Endodermal cell (in vitro differentiated cells): ENCODE measurements around the gene AKR1C8. TPM values are rescaled to one million over a fixed set of nuclear protein-coding genes. Genes with fewer than 3 reads are reported as not detected.

Source experiments
- DNase-seq: peaks from one replicate; pipeline ENCODE4 v3.0.0-alpha.2; 2017
- H3K27ac ChIP-seq: 2 replicates; pipeline ENCODE4 v1.5.1; 2013; ENCODE audit warnings: mild to moderate bottlenecking, low read depth, low read length, moderate library complexity
- H3K27me3 ChIP-seq: 2 replicates; pipeline ENCODE4 v1.6.1; 2013; ENCODE audit warnings: mild to moderate bottlenecking, low read length, moderate library complexity; ENCODE audit not compliant: insufficient read depth, control insufficient read depth, poor library complexity, severe bottlenecking
- H3K36me3 ChIP-seq: 2 replicates; pipeline ENCODE4 v1.7.0; 2013; ENCODE audit warnings: mild to moderate bottlenecking, low read length, moderate library complexity; ENCODE audit not compliant: control insufficient read depth, insufficient read depth
- H3K4me1 ChIP-seq: one replicate; pipeline ENCODE4 v1.7.0; 2013; ENCODE audit warnings: low read length; ENCODE audit not compliant: control insufficient read depth, insufficient read depth
- H3K4me3 ChIP-seq: 2 replicates; pipeline ENCODE4 v1.5.1; 2013; ENCODE audit warnings: mild to moderate bottlenecking, low read length, moderate library complexity
- H3K9ac ChIP-seq: 2 replicates; pipeline ENCODE4 v1.6.1; 2013; ENCODE audit warnings: mild to moderate bottlenecking, low read length, moderate library complexity; ENCODE audit not compliant: poor library complexity, severe bottlenecking; ENCODE audit errors: extremely low read depth
- H3K9me3 ChIP-seq: 2 replicates; pipeline ENCODE4 v1.6.1; 2013; ENCODE audit warnings: mild to moderate bottlenecking, low read length, moderate library complexity; ENCODE audit not compliant: control insufficient read depth
- H3K27ac Mint-ChIP-seq: 2 replicates; pipeline ENCODE4 v1.8.0; 2020; ENCODE audit warnings: mixed read lengths
- H3K27me3 Mint-ChIP-seq: 2 replicates; pipeline ENCODE4 v1.8.0; 2021; ENCODE audit warnings: mild to moderate bottlenecking, mixed read lengths; ENCODE audit not compliant: insufficient read depth
- H3K36me3 Mint-ChIP-seq: 2 replicates; pipeline ENCODE4 v1.8.0; 2020; ENCODE audit warnings: low read depth, mixed read lengths
- H3K4me1 Mint-ChIP-seq: 2 replicates; pipeline ENCODE4 v1.8.0; 2020; ENCODE audit warnings: mixed read lengths
- H3K4me3 Mint-ChIP-seq: 2 replicates; pipeline ENCODE4 v1.8.0; 2020; ENCODE audit warnings: mild to moderate bottlenecking, moderate library complexity, mixed read lengths
- H3K9me3 Mint-ChIP-seq: 2 replicates; pipeline ENCODE4 v1.8.0; 2020; ENCODE audit warnings: mild to moderate bottlenecking, mixed read lengths
- CTCF ChIP-seq: fragments of 200-600 bp; sonication (generic); conservative IDR thresholded peaks from 2 replicates; pipeline ENCODE4 v1.5.0; 2021; ENCODE audit warnings: antibody characterized with exemption, mild to moderate bottlenecking
- WGBS, 2 experiments: methylation state at CpG; one replicate each; pipeline versions ENCODE4 v1.1.5 to v1.1.7; 2013; ENCODE audit warnings: missing lambda C conversion rate in 2 of 2, mixed read lengths in 1 of 2; ENCODE audit not compliant: insufficient coverage in 1 of 2, insufficient read length in 1 of 2; 5-methylcytosine and 5-hydroxymethylcytosine counted together
- total RNA-seq, 2 donors: library from RNA; stranded (reverse); fragmentation: NEBNext Ultra II Directional in 1 of 2; extraction: Animal tissue kit (Norgen Biotek cat#: 25700) in 1 of 2; gene quantifications; 2 replicates in 1 of 2; 3 replicates in 1 of 2; pipeline ENCODE4 v1.2.1, GENCODE V29; 2021

Gene AKR1C8
- total RNA-seq, 2 donors from 2014 or later = not detected

DNA sequence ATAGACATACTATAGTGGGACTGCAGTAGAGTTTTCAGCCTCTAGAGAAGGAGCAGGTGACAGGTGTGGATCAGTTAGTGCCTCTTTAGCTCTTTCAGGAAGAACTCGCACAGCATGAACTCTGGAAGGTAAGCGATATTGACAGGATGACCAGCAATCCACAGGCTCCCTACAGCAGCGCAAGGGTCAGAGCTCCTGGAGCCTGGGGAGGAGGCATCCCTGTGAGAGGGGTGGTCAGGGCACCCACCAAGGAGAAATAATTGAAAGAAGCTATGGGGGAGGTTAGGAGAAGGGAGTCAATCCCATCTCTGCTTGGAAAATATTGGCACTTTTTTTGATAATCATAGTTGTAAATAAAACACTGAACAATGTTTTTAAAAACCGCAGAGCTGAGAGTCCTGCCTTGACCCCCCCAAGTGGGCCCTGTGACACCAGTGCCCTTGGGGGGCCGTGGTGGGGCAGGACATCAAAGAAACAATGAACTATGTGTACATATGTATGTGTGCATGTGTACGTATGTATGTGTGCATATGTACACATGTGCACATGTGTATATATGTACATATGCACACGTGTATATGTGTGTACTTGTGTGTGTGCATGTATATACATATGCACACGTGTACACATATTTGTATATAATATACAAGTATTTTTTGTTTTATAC is 77.0 kb downstream of the AKR1C8 start:
- Histone ChIP-seq H3K4me1 (no peaks in the 10 kb centered on the region), H3K27me3 (no peaks in the 10 kb centered on the region), H3K27ac (no peak overlapping the region), H3K9ac (no peak overlapping the region), H3K36me3 (no peaks in the 10 kb centered on the region), H3K4me3 (no peak overlapping the region), H3K9me3 (peaks cover 9% of the 10 kb centered on the region)
- Mint-ChIP-seq H3K4me3 (no peak overlapping the region), H3K9me3 (peaks cover 33% of the 10 kb centered on the region), H3K27ac (no peak overlapping the region), H3K36me3 (peaks cover 8% of the 10 kb centered on the region), H3K27me3 (no peaks in the 10 kb centered on the region), H3K4me1 (no peaks in the 10 kb centered on the region)
- no peak for DNase-seq
- TF ChIP-seq CTCF = no peak
- 82 to 94% methylated on average over 5 of the region's 8 CpGs for WGBS, 2 experiments

DNA sequence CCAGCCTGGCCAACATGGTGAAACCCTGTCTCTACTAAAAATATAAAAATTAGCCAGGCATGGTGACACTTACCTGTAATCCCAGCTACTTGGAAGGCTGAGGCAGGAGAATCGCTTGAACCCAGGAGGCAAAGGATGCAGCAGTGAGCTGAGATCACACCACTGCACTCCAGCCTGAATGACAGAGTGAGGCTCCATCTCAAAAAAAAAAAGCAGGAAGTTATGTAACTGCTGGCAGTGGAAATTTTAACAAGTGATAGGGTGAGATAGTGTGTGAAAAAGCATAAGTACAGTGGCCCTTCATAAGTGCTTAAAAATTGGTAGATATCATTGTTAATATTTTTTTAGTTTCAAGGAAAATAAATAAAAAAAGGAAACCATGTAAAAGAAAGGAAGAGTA is 78.4 kb downstream of the AKR1C8 start:
- H3K4me1 Mint-ChIP-seq = no peaks in the 10 kb centered on the region
- no peak overlapping the region for H3K4me3 ChIP-seq
- H3K9ac ChIP-seq = no peak overlapping the region
- no peaks in the 10 kb centered on the region for H3K4me1 ChIP-seq
- no peaks in the 10 kb centered on the region for H3K36me3 ChIP-seq
- H3K27ac Mint-ChIP-seq = no peak overlapping the region
- TF ChIP-seq CTCF = no peak
- peaks cover 8% of the 10 kb centered on the region for H3K36me3 Mint-ChIP-seq
- peaks cover 27% of the 10 kb centered on the region for H3K9me3 Mint-ChIP-seq
- DNase-seq = no peak
- WGBS, 2 experiments = 83 to 91% methylated on average over 1 of the region's 1 CpG
- H3K27me3 ChIP-seq = no peaks in the 10 kb centered on the region
- H3K27ac ChIP-seq = no peak overlapping the region
- H3K9me3 ChIP-seq = peaks cover 9% of the 10 kb centered on the region
- H3K4me3 Mint-ChIP-seq = no peak overlapping the region
- no peaks in the 10 kb centered on the region for H3K27me3 Mint-ChIP-seq

DNA sequence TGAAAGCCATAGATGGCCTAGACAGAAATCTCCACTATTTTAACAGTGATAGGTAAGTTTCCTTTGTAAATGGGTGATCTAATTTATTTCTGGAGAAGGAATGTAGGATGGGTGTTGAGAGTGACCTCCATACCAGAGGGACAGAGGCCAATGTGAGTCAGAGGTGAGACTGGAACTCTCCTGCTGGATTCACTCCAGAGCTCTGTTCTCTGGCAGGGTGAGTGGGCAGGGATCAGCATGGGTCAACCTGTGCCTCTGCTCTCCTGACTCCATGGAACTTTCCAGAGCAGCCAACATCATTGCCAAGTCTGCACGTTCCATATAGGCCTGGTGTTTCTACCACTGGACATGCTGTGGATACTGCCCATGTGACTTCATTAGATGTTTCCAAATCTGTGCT is 79.3 kb downstream of the AKR1C8 start:
- H3K4me1 Mint-ChIP-seq = no peaks in the 10 kb centered on the region
- DNase-seq = no peak
- H3K4me1 ChIP-seq = no peaks in the 10 kb centered on the region
- H3K27ac Mint-ChIP-seq = no peak overlapping the region
- no peak overlapping the region for H3K4me3 Mint-ChIP-seq
- no peak overlapping the region for H3K9ac ChIP-seq
- no peaks in the 10 kb centered on the region for H3K36me3 ChIP-seq
- no peak overlapping the region for H3K27ac ChIP-seq
- peaks cover 8% of the 10 kb centered on the region for H3K36me3 Mint-ChIP-seq
- H3K9me3 ChIP-seq = peaks cover 9% of the 10 kb centered on the region
- H3K4me3 ChIP-seq = no peak overlapping the region
- WGBS, 2 experiments = 86 to 100% methylated on average over 1 of the region's 1 CpG
- no peak for TF ChIP-seq CTCF
- peaks cover 25% of the 10 kb centered on the region for H3K9me3 Mint-ChIP-seq
- H3K27me3 Mint-ChIP-seq = no peaks in the 10 kb centered on the region
- H3K27me3 ChIP-seq = no peaks in the 10 kb centered on the region

Other genes with a start within 250 kb of the AKR1C8 start
- 1 to 10 TPM in 1 of 2 donors, under 1 TPM in 1; 0.62 to 1.6 TPM for gene AKR1C1, start 221.7 kb downstream of the AKR1C8 start, total RNA-seq
- under 1 TPM; 0.33 to 0.89 TPM for gene AKR1C2, start 181.3 kb downstream of the AKR1C8 start, total RNA-seq
- gene AKR1C3, start 90.7 kb downstream of the AKR1C8 start, total RNA-seq = 10 to 100 TPM in 1 of 2 donors, 1 to 10 TPM in 1; 6.1 to 28.9 TPM
- gene AKR1C4, start 11.7 kb upstream of the AKR1C8 start, total RNA-seq = not detected
- not detected for gene UCN3, start 179.8 kb upstream of the AKR1C8 start, total RNA-seq
- gene TUBAL3, start 219.7 kb upstream of the AKR1C8 start, total RNA-seq = not detected
- gene NET1, start 227.4 kb upstream of the AKR1C8 start, total RNA-seq = 10 to 100 TPM; 47.3 to 64.9 TPM